ENCODE data around the gene C2orf81.

DNA sequence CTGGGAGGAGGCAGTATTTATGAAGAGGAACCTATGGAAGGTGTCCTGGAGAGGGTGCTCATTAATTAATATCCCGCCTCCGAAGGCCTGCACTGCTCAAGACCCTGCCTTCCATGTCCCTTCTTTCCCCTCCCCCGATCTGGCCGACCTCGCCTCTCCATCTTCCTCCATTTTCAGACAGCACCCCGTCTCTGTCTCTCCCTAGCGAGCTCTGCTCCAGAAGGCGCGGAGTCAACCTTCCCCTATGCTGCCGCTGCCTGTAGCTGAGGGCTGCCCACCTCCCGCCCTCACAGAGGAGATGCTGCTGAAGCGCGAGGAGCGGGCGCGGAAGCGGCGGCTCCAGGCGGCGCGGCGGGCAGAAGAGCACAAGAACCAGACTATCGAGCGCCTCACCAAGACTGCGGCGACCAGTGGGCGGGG, 35.7 kb upstream of the C2orf81 start:
- TF ChIP-seq, protein P1, sequence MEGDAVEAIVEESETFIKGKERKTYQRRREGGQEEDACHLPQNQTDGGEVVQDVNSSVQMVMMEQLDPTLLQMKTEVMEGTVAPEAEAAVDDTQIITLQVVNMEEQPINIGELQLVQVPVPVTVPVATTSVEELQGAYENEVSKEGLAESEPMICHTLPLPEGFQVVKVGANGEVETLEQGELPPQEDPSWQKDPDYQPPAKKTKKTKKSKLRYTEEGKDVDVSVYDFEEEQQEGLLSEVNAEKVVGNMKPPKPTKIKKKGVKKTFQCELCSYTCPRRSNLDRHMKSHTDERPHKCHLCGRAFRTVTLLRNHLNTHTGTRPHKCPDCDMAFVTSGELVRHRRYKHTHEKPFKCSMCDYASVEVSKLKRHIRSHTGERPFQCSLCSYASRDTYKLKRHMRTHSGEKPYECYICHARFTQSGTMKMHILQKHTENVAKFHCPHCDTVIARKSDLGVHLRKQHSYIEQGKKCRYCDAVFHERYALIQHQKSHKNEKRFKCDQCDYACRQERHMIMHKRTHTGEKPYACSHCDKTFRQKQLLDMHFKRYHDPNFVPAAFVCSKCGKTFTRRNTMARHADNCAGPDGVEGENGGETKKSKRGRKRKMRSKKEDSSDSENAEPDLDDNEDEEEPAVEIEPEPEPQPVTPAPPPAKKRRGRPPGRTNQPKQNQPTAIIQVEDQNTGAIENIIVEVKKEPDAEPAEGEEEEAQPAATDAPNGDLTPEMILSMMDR (conservative IDR thresholded peaks at IDR 0.05): no peak
- no peak for TF ChIP-seq ZFX (IDR thresholded peaks at IDR 0.05)

All from C4-2B (cell line).